Measurements from ENCODE around the gene ITPR1.

GRCh38 chr3:4887177-4887576 lies 394.0 kb downstream of the ITPR1 start:
- no peak for TF ChIP-seq CTCF (conservative IDR thresholded peaks at IDR 0.05; ENCODE audit: low read depth, low read length)
- TF ChIP-seq EZH2 (IDR thresholded peaks at IDR 0.05; ENCODE audit: low read length, unreplicated experiment), result no peak
